C4-2B (cell line): Measurements from ENCODE around the gene PACSIN1.
"Not testable (repeated sequence)": the region's sequence is repeated elsewhere in the genome, so short reads cannot be mapped to it uniquely, and the experiment has no call there.

Source experiments
- CTCF ChIP-seq: fragments of 450-650 bp; conservative IDR thresholded peaks from 2 replicates; pipeline ENCODE4 v1.5.1; 2017; ENCODE audit warnings: mild to moderate bottlenecking
- ZFX ChIP-seq: fragments of 450-650 bp; IDR thresholded peaks from 2 replicates; pipeline ENCODE4 v1.6.1; 2017

GRCh38 chr6:34483781-34484180, 17.9 kb downstream of the PACSIN1 start:
- not testable (repeated sequence) for TF ChIP-seq CTCF, ZFX
